GM18520 (cell line): Measurements from ENCODE around the gene INTS3.

Source experiments
- ATAC-seq: cut with Tn5 transposase; IDR thresholded peaks from one replicate; pipeline ENCODE4 v1.9.1; 2021; ENCODE audit not compliant: unreplicated experiment

INTS3 gene, protein sequence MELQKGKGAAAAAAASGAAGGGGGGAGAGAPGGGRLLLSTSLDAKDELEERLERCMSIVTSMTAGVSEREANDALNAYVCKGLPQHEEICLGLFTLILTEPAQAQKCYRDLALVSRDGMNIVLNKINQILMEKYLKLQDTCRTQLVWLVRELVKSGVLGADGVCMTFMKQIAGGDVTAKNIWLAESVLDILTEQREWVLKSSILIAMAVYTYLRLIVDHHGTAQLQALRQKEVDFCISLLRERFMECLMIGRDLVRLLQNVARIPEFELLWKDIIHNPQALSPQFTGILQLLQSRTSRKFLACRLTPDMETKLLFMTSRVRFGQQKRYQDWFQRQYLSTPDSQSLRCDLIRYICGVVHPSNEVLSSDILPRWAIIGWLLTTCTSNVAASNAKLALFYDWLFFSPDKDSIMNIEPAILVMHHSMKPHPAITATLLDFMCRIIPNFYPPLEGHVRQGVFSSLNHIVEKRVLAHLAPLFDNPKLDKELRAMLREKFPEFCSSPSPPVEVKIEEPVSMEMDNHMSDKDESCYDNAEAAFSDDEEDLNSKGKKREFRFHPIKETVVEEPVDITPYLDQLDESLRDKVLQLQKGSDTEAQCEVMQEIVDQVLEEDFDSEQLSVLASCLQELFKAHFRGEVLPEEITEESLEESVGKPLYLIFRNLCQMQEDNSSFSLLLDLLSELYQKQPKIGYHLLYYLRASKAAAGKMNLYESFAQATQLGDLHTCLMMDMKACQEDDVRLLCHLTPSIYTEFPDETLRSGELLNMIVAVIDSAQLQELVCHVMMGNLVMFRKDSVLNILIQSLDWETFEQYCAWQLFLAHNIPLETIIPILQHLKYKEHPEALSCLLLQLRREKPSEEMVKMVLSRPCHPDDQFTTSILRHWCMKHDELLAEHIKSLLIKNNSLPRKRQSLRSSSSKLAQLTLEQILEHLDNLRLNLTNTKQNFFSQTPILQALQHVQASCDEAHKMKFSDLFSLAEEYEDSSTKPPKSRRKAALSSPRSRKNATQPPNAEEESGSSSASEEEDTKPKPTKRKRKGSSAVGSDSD

DNA sequence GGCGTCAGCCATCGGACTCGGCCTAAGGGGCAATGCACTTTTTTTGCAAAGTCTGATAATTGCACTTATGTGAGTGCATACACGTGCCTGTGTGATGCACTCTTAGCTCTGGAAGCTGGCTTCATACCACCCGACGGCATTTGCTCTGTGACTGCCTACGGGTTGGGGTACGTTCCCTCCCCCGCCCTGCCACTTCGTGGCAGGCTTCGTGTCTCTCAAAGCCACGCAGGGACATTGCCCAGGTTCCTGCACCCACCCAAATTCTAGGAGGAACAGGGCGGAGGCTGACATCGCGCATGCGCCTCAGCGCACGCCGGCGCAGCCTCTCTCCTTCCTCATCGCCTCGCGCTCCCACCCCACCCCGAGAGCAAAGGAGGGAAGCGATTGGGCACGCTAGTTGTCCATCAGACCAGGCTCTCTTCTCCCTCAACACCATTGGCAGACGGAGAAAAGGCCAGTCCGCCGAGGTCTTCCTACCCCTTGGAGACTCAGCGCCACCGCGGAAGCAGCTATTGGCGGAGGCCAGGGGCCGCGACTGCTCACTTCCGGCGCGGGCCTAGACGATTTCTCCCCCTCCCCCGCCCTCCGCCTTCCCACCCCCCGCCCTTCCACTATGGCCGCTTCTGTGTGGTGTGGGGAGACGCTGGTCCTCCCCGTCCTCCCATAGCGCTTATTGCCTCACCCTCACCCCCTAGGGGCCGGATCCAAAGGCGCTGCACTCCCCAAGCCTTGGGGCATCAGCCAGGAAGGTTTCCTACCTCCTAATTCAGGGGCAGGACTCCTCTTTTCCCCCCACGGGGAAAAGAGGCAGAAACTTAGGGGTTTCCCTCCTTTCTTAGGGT is at the start of gene INTS3:
INTS3 (plus strand) TSS at position 588 of the 842 bp plus-strand sequence. CDS start 585 bp downstream, outside the sequence.
- ATAC-seq, result peak; percentile 95

DNA sequence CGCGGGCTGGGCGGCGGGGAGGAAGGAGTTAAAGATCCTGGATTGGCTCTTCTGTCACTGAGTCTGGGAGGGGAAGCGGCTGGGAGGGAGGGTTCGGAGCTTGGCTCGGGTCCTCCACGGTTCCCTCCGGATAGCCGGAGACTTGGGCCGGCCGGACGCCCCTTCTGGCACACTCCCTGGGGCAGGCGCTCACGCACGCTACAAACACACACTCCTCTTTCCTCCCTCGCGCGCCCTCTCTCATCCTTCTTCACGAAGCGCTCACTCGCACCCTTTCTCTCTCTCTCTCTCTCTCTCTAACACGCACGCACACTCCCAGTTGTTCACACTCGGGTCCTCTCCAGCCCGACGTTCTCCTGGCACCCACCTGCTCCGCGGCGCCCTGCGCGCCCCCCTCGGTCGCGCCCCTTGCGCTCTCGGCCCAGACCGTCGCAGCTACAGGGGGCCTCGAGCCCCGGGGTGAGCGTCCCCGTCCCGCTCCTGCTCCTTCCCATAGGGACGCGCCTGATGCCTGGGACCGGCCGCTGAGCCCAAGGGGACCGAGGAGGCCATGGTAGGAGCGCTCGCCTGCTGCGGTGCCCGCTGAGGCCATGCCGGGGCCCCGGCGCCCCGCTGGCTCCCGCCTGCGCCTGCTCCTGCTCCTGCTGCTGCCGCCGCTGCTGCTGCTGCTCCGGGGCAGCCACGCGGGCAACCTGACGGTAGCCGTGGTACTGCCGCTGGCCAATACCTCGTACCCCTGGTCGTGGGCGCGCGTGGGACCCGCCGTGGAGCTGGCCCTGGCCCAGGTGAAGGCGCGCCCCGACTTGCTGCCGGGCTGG is 49.1 kb upstream of the INTS3 start, which contains the start of gene NPR1:
NPR1 (plus strand) TSS at position 170 of the 818 bp plus-strand sequence; CDS start at position 591, 421 bp downstream.
- ATAC-seq, result no peak

DNA sequence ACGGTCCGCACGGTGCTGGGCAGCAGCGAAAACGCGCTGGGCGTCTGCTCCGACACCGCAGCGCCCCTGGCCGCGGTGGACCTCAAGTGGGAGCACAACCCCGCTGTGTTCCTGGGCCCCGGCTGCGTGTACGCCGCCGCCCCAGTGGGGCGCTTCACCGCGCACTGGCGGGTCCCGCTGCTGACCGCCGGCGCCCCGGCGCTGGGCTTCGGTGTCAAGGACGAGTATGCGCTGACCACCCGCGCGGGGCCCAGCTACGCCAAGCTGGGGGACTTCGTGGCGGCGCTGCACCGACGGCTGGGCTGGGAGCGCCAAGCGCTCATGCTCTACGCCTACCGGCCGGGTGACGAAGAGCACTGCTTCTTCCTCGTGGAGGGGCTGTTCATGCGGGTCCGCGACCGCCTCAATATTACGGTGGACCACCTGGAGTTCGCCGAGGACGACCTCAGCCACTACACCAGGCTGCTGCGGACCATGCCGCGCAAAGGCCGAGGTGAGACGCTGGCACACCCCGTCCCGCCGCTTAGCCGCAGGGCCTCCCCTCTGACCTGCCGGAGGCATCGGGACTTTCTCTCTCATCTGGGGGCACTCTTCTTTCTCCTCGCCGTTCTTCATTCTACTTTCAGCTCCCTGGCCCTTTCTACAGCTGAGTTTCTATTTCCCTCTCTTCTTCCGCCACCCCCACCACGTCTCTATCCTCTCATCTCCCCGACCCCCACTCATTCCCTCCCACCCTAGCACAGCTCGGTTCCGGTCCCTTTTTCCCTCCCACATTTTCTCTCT is 48.3 kb upstream of the INTS3 start:
- ATAC-seq, result no peak

DNA sequence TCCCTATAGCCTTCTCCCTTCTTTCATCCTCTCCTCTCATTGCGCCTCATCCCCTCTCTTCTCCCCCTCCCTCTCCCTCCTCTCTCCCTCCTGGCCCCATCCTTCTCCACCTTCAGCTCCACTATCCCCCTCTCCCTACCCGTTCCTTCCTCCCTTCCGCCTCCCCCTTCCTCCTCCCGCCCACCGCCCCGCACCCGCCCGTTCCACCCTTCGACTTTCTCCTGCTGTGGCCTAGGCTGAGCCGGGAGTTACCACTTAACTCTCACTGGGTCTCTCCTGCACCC is 47.8 kb upstream of the INTS3 start:
- no peak for ATAC-seq

DNA sequence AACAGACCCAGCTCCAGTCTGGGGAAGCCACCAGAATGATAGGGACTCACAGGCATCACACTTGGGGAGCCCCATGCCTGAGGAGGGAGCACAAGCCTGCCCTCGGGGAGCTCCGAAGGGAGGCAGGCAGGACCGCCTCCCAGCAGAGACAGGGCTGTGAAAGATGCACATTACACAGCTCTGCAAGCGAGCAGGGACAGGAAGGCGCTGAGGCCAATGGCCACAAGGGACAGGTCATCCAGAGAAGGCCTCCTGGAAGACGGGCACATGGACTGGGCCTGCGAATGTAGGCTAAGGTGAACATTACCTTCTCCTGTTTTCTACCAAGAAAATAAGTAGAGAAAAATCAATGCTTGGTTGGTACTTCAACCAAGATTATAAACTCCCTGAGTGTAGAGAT is 45.1 kb upstream of the INTS3 start:
- ATAC-seq, result no peak

DNA sequence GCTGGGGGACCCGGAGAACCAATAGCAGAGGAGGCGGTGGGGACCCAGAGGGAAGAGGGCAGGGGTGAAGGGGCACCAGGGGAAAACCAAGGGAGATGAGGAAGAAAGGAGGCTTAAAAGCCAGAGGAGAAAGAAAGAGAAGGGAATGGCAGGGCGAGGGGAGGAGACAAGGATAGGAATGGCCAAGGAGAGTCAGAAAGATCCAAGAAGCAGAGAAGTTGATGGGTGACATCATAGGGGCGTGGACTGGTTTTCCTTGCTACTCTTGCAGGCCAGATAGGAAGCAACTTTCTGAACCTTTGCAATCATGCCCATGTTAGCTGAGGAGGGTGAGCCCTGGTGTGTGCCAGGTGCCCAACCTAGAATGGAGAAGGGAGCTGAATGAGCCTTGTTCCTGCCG is 44.0 kb upstream of the INTS3 start:
- ATAC-seq, result no peak

DNA sequence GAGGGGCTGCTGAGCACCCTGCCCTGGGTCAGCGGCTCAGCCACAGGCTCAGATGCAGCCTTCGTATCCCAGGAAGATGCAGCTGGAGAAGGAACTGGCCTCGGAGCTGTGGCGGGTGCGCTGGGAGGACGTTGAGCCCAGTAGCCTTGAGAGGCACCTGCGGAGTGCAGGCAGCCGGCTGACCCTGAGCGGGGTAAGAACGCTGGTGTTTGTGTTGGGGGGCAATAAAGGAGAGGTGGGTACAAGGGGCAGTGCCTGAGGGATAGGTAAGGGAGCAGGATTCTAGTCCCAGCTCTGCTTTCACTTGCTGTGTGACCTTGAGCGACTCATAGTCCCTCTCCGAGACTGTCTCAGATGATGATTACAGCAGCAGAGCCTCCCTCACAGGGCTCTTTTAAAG is 43.0 kb upstream of the INTS3 start:
- ATAC-seq, result no peak

DNA sequence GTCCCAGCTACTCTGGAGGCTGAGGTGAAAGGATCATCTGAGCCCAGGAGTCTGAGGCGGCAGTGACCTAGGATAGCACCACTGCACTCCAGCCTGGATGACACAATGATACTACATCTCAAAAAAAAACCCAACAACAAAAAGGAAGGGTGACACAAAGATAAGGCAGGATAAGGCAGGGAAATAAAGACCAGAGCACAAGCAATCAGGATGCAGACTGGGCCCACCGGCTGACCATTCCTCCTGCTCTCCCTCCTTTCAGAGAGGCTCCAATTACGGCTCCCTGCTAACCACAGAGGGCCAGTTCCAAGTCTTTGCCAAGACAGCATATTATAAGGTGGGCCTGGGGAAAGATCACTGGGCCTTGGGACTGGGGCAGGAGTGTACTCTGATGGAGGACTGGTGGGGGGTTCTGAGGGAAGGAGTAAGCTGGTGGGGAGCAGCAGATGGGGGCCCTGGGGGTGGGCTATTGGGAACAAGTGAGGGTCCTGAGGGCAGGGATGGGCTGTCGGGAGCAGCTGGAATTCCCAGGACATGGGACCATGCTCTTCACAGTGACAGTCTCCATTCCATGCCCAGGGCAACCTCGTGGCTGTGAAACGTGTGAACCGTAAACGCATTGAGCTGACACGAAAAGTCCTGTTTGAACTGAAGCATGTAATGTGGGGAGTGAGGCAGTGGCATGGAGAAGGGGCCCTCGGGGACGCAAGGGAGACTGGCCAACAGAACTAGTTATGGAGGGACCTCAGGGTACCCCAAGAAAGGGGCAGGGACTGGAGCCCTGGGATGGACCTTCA is 42.1 kb upstream of the INTS3 start:
- no peak for ATAC-seq

DNA sequence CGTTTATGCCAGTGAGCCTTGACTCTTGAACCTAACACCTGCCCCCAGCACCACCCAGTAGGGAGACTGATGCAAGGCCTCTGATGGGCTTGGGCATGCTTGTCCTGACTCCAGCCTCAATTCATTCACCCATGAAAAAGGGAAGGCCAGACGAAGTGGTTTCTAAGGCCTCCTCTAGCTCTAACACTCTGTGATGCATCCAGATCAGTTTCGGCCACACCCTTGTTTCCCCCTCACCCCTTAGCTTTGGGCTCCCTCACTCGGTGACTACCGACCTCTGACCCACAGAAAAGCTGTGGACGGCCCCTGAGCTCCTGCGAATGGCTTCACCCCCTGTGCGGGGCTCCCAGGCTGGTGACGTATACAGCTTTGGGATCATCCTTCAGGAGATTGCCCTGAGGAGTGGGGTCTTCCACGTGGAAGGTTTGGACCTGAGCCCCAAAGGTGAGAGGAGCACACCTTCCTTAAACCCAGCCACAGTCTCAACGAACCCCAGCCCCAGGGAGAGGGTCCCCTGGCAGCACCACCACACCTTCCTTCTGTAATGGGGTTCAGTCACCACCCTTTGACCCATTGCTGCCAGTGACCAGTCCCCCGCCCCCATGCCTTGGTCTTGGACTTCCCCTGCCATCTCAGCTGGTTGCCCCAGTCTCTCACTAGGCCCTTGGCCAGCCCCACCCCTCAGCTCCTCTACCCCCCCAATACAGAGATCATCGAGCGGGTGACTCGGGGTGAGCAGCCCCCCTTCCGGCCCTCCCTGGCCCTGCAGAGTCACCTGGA is 40.3 kb upstream of the INTS3 start:
- ATAC-seq, result no peak

DNA sequence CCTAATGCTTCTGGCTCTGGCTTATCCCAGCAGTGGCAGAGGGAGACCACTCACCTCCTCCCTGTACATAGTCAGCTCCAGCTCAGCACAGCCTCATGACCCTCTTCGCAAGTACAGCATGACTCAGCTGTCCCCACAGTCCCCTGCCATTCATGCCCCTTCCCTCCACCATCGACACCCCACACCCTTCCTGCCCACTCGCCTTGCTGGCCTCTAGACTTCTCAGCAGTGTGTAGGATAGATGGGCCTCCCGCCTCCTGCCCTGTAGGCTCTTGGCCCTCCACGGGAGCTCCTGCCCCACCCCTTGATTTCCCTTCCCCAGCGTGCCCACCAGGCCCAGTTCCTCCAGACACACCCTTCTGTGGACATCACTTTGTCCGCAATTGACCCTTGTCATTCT is 39.6 kb upstream of the INTS3 start:
- no peak for ATAC-seq

DNA sequence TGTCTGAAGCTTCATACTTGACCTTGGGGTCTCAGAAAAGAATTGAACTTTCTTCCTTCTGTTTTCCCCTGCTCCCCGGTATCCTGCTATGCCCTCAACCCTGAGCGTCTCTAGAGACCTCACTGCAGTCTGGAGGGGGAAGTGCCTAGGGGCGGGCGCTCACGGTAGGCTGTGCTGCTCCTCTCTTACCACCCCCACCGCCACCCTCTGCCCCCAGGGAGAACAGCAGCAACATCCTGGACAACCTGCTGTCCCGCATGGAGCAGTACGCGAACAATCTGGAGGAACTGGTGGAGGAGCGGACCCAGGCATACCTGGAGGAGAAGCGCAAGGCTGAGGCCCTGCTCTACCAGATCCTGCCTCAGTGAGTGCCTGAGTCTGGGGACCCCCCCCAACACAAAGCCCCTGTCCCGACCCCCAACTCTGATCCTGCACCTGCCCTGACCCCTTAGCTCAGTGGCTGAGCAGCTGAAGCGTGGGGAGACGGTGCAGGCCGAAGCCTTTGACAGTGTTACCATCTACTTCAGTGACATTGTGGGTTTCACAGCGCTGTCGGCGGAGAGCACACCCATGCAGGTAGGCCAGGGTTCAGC is 39.0 kb upstream of the INTS3 start:
- ATAC-seq, result no peak

DNA sequence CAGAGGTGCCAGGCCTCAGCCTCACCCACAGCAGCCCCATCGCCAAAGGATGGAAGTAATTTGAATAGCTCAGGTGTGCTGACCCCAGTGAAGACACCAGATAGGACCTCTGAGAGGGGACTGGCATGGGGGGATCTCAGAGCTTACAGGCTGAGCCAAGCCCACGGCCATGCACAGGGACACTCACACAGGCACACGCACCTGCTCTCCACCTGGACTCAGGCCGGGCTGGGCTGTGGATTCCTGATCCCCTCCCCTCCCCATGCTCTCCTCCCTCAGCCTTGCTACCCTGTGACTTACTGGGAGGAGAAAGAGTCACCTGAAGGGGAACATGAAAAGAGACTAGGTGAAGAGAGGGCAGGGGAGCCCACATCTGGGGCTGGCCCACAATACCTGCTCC is 34.4 kb upstream of the INTS3 start:
- no peak for ATAC-seq

DNA sequence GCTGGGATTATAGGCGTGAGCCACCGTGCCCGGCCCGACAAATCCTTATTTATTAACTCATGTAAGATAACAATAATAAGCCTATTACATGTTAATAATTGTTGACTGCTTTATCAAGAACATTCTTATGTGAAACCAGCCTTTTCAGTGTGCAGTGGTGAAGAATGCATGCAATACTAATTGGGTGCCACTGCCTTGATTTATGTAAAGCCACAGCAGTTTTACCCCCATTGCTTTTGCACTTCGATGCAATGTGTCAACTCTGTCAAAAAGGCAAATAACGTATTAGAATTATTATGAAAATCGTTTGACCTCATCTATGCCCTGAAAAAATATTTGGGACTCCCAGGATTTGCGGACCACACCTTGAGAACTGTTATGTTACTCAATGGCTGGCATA is 31.1 kb upstream of the INTS3 start:
- ATAC-seq, result no peak

DNA sequence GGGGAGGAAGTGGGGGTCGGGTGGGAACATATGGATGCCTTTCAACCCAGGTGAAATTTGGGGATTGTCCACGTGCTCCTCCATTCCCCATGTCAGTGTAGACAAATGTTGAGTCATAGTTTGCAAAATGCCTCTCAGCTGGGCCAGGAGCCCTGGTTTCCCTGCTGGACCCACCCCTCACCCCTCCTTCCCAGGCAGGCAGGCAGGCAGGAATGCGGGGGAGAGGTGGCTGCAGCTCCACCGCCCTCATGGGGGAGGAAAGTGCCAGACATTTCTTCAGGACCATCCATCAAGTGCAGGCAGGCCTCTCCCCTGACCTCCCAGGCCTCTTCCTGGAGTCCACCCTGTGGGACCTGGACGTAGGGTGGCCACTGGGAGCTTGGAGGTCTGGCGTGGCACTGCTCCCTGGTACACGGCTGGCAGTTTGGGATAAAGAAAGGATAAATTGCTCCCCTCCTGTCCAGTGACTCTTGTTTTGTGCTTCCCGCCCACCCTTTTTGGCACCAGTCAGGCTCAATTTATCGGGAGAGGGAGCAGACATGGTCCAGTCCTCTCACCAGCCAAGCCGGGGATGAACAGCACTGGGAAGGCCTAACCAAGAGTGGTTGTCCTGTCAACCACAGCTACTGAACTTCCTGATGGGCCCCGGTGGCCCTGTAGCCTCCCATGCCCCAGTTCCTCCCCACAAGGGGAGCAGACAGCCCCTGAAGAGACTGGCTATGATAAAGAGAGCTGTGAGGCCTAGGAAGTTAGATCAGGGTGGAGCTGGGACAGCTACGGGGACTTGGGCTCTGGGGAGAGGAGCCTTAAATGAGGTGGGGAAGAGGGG is 30.4 kb upstream of the INTS3 start:
- ATAC-seq, result no peak

DNA sequence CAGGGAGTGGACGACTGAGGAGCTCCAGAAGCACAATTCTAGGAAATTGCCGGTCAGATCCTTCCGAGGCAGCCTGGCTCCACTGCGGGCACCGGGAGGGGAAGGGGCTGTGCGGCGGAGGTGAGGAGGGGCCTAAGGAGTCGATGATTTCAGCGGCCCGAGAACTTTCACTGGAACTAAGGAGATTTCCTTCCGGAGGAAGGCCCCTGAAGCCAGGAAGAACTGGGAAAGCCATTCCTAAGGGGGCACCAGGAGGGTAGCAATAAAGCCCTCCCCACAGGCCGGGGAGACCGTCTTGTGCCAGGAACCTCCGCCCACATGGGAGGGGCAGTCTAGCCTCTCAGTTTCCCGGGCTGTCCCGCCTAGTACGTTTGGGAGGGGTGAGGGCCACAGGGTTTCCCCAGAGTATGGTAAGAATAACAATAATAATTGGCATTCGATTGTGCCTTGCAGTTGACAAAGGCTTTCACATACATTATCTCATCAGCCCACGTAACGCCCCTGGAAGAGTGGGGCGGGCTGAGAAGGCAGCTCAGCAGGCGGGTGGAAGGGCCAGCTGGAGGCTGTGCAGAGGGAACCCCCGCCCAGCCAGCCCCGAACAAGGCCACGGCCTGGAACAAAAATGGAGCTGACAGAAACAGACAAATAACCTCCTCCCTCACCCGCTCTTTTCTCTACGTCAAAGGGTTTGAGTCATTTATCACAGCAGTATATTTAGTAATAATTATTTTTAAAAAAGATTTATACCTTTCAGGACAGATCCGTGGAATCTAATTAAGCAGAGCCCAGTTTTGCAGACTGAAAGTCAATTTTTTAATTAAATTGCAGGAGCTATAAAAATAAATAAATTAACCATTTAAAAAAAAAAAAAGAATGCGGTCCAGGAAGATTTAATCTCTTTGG is 29.6 kb upstream of the INTS3 start:
- ATAC-seq, result no peak
